Neuronal stem cell (in vitro differentiated cells): ENCODE measurements around the gene MPP4.

ENCODE experiments used
- DNase-seq: peaks from one replicate; pipeline ENCODE4 v3.0.0-alpha.2; 2013; ENCODE audit warnings: low spot score
- H2AFZ ChIP-seq: one replicate; pipeline ENCODE4 v1.6.1; 2013; ENCODE audit warnings: mild to moderate bottlenecking, low read length, inconsistent platforms
- H2AK5ac ChIP-seq: 2 replicates; pipeline ENCODE4 v1.6.1; 2013; ENCODE audit warnings: low read depth, mild to moderate bottlenecking, inconsistent platforms, low read length, moderate library complexity, mixed read lengths
- H2BK120ac ChIP-seq: 2 replicates; pipeline ENCODE4 v1.6.1; 2013; ENCODE audit warnings: low read depth, mild to moderate bottlenecking, inconsistent platforms, low read length, moderate library complexity, mixed read lengths
- H2BK12ac ChIP-seq: one replicate; pipeline ENCODE4 v1.6.1; 2013; ENCODE audit warnings: low read length, inconsistent platforms
- H2BK15ac ChIP-seq: 2 replicates; pipeline ENCODE4 v1.6.1; 2013; ENCODE audit warnings: mild to moderate bottlenecking, low read length, inconsistent platforms, mixed read lengths
- H2BK5ac ChIP-seq: one replicate; pipeline ENCODE4 v1.6.1; 2013; ENCODE audit warnings: inconsistent platforms, mild to moderate bottlenecking, low read length, moderate library complexity
- H3K14ac ChIP-seq: one replicate; pipeline ENCODE4 v1.6.1; 2013; ENCODE audit warnings: low read length, inconsistent platforms
- H3K18ac ChIP-seq: 2 replicates; pipeline ENCODE4 v1.6.1; 2013; ENCODE audit warnings: low read length, inconsistent platforms
- H3K23ac ChIP-seq: 2 replicates; pipeline ENCODE4 v1.6.1; 2013; ENCODE audit warnings: low read depth, mild to moderate bottlenecking, mixed read lengths, low read length, inconsistent platforms; ENCODE audit not compliant: poor library complexity
- H3K27ac ChIP-seq: replicated peaks from 3 replicates; pipeline ENCODE4 v1.5.1; 2013; ENCODE audit warnings: low read length, inconsistent platforms
- H3K27me3 ChIP-seq, 3 experiments: 2 replicates each; pipeline ENCODE4 v1.6.1; 2013; ENCODE audit warnings: low read length in 3 of 3, mild to moderate bottlenecking in 2 of 3, inconsistent platforms in 1 of 3, low read depth in 1 of 3, mixed read lengths in 1 of 3, moderate library complexity in 1 of 3; ENCODE audit not compliant: control insufficient read depth in 3 of 3, insufficient read depth in 3 of 3
- H3K36me3 ChIP-seq, 2 donors: replicated peaks in 1 of 2; 2 replicates each; pipeline ENCODE4 v1.6.1; 2013; ENCODE audit warnings: low read length in 2 of 2; ENCODE audit not compliant: control insufficient read depth in 2 of 2, insufficient read depth in 2 of 2
- H3K4ac ChIP-seq: 2 replicates; pipeline ENCODE4 v1.6.1; 2013; ENCODE audit warnings: inconsistent platforms, mild to moderate bottlenecking, low read length, moderate library complexity
- H3K4me1 ChIP-seq, 2 donors: 1 replicate in 1 of 2; 2 replicates in 1 of 2; pipeline ENCODE4 v1.6.1; 2013; ENCODE audit warnings: low read length in 2 of 2, low read depth in 1 of 2; ENCODE audit not compliant: control insufficient read depth in 2 of 2, insufficient read depth in 1 of 2
- H3K4me2 ChIP-seq: one replicate; pipeline ENCODE4 v1.6.1; 2013; ENCODE audit warnings: mild to moderate bottlenecking, low read length, inconsistent platforms; ENCODE audit not compliant: insufficient read depth, poor library complexity, severe bottlenecking
- H3K4me3 ChIP-seq, 2 donors: 2 replicates each; pipeline ENCODE4 v1.5.1; 2013; ENCODE audit warnings: low read length in 2 of 2, mild to moderate bottlenecking in 2 of 2, inconsistent platforms in 1 of 2, moderate library complexity in 1 of 2
- H3K79me1 ChIP-seq: one replicate; pipeline ENCODE4 v1.6.1; 2013; ENCODE audit warnings: low read depth, mild to moderate bottlenecking, inconsistent platforms, low read length, moderate library complexity
- H3K9ac ChIP-seq: one replicate; pipeline ENCODE4 v1.6.1; 2013; ENCODE audit warnings: mild to moderate bottlenecking, low read depth, low read length, inconsistent platforms; ENCODE audit not compliant: poor library complexity
- H3K9me3 ChIP-seq, 2 donors: replicated peaks in 1 of 2; 2 replicates each; pipeline versions ENCODE3 to v1.6.1; 2013; ENCODE audit warnings: low read length in 2 of 2, mild to moderate bottlenecking in 2 of 2, inconsistent platforms in 1 of 2, low read depth in 1 of 2, mixed read lengths in 1 of 2, moderate library complexity in 1 of 2; ENCODE audit not compliant: control insufficient read depth in 2 of 2, insufficient read depth in 1 of 2
- H4K8ac ChIP-seq: one replicate; pipeline ENCODE4 v1.6.1; 2013; ENCODE audit warnings: low read depth, mild to moderate bottlenecking, inconsistent platforms, low read length, moderate library complexity
- H4K91ac ChIP-seq: one replicate; pipeline ENCODE4 v1.6.1; 2013; ENCODE audit warnings: low read length, low read depth, mild to moderate bottlenecking, inconsistent platforms; ENCODE audit not compliant: poor library complexity
- WGBS, 2 donors: extraction: QIAGEN DNeasy Blood & Tissue Kit; methylation state at CpG; one replicate each; pipeline ENCODE4 v1.1.7; 2013; ENCODE audit warnings: missing lambda C conversion rate in 2 of 2, mixed read lengths in 1 of 2; ENCODE audit not compliant: insufficient read length in 2 of 2, insufficient replicate concordance in 1 of 2; ENCODE audit errors: extremely low coverage in 2 of 2; 5-methylcytosine and 5-hydroxymethylcytosine counted together

The MPP4 gene

DNA sequence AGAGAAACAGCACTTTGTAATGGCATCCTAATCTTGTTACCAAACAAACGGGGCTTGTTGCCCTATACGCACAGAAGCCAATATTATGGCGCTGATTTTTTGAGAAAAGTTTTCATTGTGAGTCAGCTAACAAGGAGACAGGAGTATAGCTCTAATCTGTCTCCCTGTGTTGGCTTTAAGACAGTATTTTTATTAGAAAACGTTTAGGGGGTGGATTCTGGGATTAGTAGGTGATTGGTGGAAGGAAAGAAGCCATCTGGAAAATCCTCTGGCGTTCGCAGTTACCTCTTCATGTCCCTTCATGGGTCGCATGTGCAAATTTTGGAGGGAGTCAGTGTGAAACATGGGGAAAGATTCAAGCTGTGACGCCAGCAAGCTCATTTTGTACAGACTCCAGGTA lies 54.4 kb downstream of the MPP4 start:
- Histone ChIP-seq H2BK120ac (no peak overlapping the region), H3K18ac (no peak overlapping the region), H3K27ac (no peak overlapping the region), H3K27me3 (no peaks in the 10 kb centered on the region), H2AFZ (peak overlapping the region; percentile 96), H3K4ac (no peak overlapping the region), H4K8ac (no peak overlapping the region), H3K4me1 (peaks cover 0 to 7% of the 10 kb centered on the region in 2 donors), H4K91ac (no peak overlapping the region), H3K9me3 (no peaks in the 10 kb centered on the region), H3K9ac (no peak overlapping the region), H3K14ac (no peak overlapping the region), H3K79me1 (peaks cover 3% of the 10 kb centered on the region), H2BK5ac (no peak overlapping the region), H2BK12ac (no peak overlapping the region), H3K4me2 (no peak overlapping the region), H2AK5ac (no peak overlapping the region), H3K4me3 (peak overlapping the region in 1 of 2 donors; percentile 87), H3K36me3 (peaks cover 3 to 15% of the 10 kb centered on the region in 2 donors), H2BK15ac (no peak overlapping the region), H3K23ac (no peak overlapping the region)
- DNase-seq: no peak
- no CpG with 5 or more reads among the region's 8 CpGs for WGBS, 2 donors

DNA sequence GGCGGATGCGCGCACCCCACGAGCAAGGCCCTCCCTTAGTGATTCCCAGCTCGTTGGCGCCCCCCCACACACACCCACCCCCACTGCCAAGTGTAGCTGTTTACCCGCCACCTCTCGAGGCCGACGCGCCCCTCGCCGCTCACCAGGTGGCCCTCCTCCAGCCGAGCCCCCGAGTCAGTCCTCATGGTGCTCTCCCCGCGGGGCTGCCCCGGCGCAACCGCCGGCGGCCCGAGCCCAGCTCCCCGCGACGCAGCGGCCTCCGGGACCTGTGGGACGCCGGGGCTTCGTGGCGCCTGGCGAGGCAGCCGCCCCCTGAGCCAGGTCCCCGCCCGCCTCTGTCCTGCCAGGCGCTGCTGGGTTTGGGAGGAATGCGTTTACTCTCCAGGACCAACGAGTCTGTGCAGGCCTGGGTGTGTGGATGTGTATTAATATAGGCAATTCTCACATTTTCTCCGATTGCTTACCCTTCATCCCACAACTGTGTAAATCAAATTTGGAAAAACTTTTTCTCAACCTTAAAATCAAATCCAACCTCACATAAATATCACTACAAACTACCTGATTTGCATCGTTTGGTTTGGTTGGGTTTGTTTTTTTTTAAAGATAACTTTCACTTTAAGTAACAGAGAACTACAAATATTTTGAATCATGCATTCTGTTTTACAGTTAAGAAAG lies 55.1 kb downstream of the MPP4 start, which contains the start of gene TMEM237:
TSS of gene TMEM237 (minus strand) at position 288 of the 675 bp plus-strand sequence. CDS start at position 185, 103 bp downstream.
- H2AK5ac ChIP-seq: peak within 1 kb of the TSS; percentile 84
- H3K27me3 ChIP-seq: no peaks in the 10 kb centered on the region
- peak within 1 kb of the TSS; percentile 84 for H3K4ac ChIP-seq
- H3K14ac ChIP-seq: peak within 1 kb of the TSS; percentile 67
- H2BK5ac ChIP-seq: peak within 1 kb of the TSS; percentile 57
- H3K4me1 ChIP-seq: peaks cover 0 to 7% of the 10 kb centered on the region in 2 donors
- no peak within 1 kb of the TSS for H4K8ac ChIP-seq
- H2BK12ac ChIP-seq: no peak within 1 kb of the TSS
- no peak within 1 kb of the TSS for H2BK120ac ChIP-seq
- peak within 1 kb of the TSS; percentile 69 for H3K27ac ChIP-seq
- no peak within 1 kb of the TSS for H4K91ac ChIP-seq
- peak within 1 kb of the TSS; percentile 90 for H3K9ac ChIP-seq
- peaks cover 3% of the 10 kb centered on the region for H3K79me1 ChIP-seq
- no peaks in the 10 kb centered on the region for H3K9me3 ChIP-seq
- H3K23ac ChIP-seq: peak within 1 kb of the TSS; percentile 80
- peak; percentile 26 for DNase-seq
- peak within 1 kb of the TSS; percentile 97 for H3K4me2 ChIP-seq
- WGBS, 2 donors: no CpG with 5 or more reads among the region's 41 CpGs
- peak within 1 kb of the TSS; percentile 39 for H2BK15ac ChIP-seq
- H2AFZ ChIP-seq: peak within 1 kb of the TSS; percentile 96
- H3K4me3 ChIP-seq: peak within 1 kb of the TSS; percentile 87 to 95
- H3K18ac ChIP-seq: peak within 1 kb of the TSS; percentile 84
- H3K36me3 ChIP-seq: peaks cover 6 to 21% of the 10 kb centered on the region in 2 donors

DNA sequence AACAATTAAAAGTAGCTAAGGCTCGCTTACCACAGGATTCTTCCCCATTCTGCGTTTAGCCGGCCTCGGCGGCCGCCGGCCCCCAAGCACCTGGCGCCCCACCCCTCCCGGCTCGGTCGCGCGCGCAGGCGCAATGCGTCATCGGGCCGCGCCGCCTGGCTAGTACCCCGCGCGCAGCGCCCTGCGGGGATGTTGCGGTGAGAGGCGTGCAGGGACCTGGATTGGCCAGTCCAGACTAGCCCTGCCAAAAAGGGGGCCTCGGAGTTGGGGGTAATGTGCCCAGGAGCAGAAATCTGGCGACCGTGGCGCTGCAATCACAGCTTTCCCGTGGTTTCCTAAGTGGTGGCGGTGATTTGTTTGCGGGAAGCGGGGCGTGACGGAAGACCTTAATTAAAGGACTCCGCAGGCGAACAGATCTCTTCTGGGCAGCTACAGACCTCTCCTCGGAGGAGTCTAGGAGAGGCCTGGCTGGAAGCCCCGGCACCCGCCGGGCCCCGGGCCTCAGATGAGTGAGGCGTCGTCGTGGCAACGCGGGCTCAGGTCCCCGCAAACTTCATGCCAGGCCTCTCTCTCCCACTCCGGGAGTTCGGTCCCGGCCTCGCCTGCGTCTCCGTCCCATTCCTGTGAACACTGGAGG lies 55.7 kb downstream of the MPP4 start:
- Histone ChIP-seq H3K18ac (peak overlapping the region; percentile 84), H3K79me1 (peaks cover 3% of the 10 kb centered on the region), H3K4ac (peak overlapping the region; percentile 84), H3K14ac (peak overlapping the region; percentile 67), H3K4me1 (peaks cover 0 to 7% of the 10 kb centered on the region in 2 donors), H4K8ac (no peak overlapping the region), H2AFZ (peak overlapping the region; percentile 96), H2BK5ac (peak overlapping the region; percentile 57), H2BK120ac (no peak overlapping the region), H3K36me3 (peaks cover 6 to 28% of the 10 kb centered on the region in 2 donors), H3K9ac (peak overlapping the region; percentile 90), H2BK12ac (no peak overlapping the region), H3K23ac (peak overlapping the region; percentile 80), H3K4me2 (peak overlapping the region; percentile 97), H3K27me3 (no peaks in the 10 kb centered on the region), H3K9me3 (no peaks in the 10 kb centered on the region), H2AK5ac (peak overlapping the region; percentile 84), H3K27ac (peak overlapping the region; percentile 69), H2BK15ac (peak overlapping the region; percentile 39), H3K4me3 (peak overlapping the region; percentile 87 to 95), H4K91ac (no peak overlapping the region)
- DNase-seq: peak; percentile 84
- WGBS, 2 donors: no CpG with 5 or more reads among the region's 56 CpGs

DNA sequence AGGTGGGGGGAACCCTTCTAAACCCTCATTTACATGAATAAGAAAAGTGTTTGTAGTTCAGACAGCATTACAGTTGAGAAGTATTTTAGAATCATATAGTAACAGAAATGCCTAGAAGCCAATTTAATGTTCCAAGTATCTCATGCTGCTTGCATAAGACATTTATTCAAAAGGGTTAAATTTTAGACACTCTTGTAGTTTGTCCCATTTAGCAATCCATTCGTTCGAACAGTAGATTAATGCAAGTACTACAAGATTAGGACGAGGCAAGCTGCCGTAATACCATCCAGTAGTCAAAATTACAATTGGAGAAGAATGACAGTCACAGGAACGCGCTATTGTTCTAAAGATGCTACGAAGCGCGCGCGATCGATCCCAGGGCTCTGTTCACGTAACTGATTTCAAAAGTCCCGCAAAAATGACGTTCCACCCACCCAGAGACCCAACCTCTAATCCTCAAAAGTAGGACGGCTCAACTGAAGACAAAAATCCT lies 56.3 kb downstream of the MPP4 start:
- WGBS, 2 donors: no CpG with 5 or more reads among the region's 16 CpGs
- Histone ChIP-seq H2BK15ac (no peak overlapping the region), H3K4me3 (peak overlapping the region; percentile 87 to 95), H3K27me3 (no peaks in the 10 kb centered on the region), H3K18ac (peak overlapping the region; percentile 42), H2BK5ac (no peak overlapping the region), H2AFZ (peak overlapping the region; percentile 96), H2BK120ac (no peak overlapping the region), H3K9ac (no peak overlapping the region), H3K4me1 (peaks cover 0 to 7% of the 10 kb centered on the region in 2 donors), H2AK5ac (no peak overlapping the region), H3K27ac (peak overlapping the region; percentile 69), H3K79me1 (peaks cover 3% of the 10 kb centered on the region), H3K4me2 (peak overlapping the region; percentile 51), H3K36me3 (peaks cover 6 to 31% of the 10 kb centered on the region in 2 donors), H3K9me3 (no peaks in the 10 kb centered on the region), H3K23ac (no peak overlapping the region), H4K91ac (no peak overlapping the region), H3K14ac (no peak overlapping the region), H4K8ac (no peak overlapping the region), H2BK12ac (no peak overlapping the region), H3K4ac (no peak overlapping the region)
- no peak for DNase-seq
